Stimulated activated CD8-positive, alpha-beta memory T cell treated with anti-CD3 and anti-CD28 coated beads, Interleukin-15, amount 100 ng/mL, for 24 hours (primary cell): ENCODE measurements around the gene PFDN2.
"Not testable (repeated sequence)": the region's sequence is repeated elsewhere in the genome, so short reads cannot be mapped to it uniquely, and the experiment has no call there.

Source experiments
- DNase-seq: peaks from one replicate; pipeline ENCODE4 v3.0.0-alpha.2; 2020; ENCODE audit warnings: low read depth

PFDN2 gene

GRCh38 chr1:161138431-161138830 lies 20.6 kb upstream of the PFDN2 start:
- DNase-seq = no peak

GRCh38 chr1:161137881-161138280 lies 20.0 kb upstream of the PFDN2 start:
- DNase-seq = no peak

DNA sequence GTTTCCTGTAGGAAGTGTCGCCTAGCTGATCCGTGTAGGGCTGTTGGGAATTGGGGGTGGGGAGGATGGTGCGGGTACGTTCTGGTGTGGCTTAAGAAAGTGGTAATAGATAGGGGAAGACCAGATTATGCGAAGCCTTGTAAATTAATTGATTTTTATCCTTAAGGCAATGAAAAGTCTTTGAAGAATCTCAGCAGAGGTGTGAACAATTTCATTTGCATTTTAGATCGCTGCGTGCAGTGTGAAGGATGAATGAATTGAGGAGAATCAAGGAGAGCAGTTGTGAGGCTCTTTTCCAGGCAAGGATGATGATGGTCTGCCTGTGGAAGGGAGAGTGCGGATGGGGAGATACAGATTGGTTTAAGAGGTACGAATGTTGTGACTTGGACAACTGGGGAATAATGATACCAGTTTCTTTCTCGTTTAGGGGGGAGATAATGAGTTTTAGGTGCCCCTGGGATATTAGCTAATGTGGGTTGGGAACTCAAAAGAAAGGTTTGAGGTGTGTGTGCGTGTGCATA lies 15.4 kb upstream of the PFDN2 start:
- DNase-seq = no peak

DNA sequence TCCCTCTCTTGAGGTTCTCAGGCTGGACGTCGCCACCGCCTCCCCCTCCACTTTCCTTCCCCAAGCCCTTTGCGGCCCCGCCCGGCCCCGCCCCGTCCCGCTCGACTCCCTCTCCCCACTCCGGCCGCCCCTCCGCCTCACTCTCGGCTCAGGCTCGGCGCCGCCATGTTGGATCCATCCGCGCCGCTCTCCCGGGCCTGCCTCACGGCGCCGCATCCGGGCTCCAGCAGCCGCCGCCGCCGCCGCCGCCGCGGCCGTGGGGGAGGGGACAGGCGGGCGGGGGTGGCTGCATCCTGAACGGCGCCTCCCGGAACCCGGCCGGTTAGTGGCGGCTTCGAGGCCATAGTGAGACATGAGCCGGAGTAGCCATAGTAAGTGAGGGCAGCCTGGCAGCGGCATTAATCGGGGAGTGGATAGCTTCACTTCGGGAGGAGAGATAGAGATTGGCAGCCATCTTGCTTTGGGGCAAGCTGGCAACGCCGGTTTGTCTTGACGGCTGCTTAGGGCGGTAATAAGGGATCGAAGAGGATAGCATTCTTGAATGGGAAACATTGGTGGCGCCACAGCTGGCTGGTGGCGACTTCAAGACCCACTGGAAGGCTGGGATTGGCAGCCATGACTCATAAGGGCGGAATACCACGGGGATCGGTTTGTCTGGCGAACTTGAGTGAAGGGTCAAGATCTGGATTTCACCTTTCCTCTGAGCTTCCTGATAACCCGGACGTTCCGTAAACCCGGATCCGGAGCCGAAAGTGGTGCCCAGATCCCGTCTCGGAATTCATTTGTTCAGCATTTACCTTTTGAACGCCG lies 14.8 kb upstream of the PFDN2 start, which contains the start of gene DEDD:
Gene DEDD (minus strand): TSS at position 258 of the 810 bp plus-strand sequence. CDS start 8,205 bp downstream, outside the sequence.
- DNase-seq = peak; percentile 70

DNA sequence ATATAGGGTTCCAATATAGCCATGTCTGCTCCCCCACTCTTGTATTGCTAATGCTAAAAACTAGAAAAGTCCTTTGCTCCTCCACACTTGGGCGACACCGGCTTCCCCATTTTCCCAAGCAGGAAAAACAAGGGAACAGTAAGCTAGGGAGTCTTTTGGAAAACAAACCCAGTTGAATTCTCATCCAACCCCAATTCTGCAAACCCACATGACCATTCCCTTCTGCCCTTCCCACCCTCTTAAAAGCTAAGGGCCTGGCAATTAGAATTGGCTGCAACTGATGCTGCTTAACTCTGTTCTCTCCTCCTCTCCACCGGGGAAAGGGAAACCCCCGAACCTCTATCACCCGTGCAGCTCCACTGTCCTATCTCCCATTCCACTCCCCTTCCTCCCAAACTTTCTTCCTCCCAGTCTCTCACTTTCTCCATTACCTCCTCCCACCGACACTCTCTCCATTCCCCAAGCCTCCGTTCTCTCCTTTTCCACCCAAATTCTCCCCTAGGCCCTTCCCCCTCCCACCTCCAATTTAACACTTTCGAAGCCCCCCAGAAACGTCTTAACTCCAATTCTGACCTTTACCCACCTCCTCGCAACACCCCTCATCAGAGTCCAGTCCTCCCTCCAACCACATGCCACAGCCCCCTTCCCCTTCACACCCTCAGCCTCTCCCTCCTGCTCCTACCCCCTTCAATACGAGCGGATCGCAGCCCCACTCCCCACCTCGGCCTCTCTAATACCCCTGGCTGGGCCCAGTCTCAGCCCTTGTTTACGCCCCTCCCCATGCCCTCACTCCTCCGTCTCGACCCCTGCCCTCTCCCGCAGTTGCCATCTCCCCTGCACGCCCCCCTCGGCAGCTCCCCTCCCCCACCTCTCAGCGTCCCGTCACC lies 13.9 kb upstream of the PFDN2 start:
- DNase-seq = no peak

DNA sequence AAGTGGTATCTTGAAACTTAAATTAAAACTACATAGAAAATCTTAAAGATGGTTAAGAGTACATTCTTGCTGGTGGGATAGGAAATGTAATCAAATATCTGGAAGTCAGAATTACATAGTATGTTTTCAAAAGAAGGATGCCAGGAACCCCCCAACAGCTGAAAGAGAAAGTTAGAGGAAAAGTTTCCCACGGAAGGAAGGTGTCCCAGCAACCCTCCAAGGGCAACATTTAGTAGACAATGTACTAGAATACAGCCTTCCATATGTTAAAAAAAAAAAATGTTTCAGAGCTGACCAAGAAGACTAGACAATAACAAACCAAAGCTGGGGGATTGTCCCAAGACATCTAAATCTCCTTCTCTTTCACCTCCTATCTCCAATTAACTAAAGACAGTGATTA lies 12.4 kb upstream of the PFDN2 start:
- DNase-seq = no peak

DNA sequence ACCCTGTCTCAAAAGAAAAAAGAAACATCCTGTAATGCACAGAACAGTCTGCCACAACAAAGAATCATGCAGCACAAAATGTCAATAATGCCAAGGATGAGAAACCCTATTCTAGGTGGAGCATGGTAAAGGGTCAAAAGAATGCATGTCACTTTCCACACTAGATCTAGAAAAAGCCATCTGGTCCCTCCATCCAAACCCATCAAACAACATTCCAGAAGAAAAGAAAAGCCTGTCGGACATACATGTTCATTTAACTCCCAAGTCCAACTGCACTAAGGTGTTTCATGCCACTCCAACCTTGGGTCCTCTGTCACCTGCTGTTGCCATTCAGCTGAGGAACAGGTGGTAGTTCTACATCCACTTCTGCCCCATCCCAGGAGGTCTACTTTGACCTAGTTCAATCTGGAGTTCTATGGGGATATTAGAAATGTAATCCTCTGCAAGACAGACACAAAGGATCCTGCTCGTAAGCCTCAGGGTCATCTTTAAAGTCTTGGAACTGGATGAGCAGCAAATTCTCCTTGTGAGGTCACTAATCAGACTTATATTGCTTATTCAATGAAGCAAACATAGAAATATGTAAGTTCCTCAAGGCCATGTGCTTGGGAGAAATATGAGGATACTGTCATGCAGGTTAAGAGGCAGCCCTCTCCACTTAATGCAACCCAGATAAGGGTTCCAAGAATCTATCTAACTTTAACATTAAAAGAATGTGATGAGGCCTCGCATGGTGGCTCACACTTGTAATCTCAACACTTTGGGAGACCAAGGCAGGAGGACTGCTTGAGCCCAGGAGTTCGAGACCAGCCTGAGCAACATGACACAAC lies 11.0 kb upstream of the PFDN2 start:
- no peak for DNase-seq

DNA sequence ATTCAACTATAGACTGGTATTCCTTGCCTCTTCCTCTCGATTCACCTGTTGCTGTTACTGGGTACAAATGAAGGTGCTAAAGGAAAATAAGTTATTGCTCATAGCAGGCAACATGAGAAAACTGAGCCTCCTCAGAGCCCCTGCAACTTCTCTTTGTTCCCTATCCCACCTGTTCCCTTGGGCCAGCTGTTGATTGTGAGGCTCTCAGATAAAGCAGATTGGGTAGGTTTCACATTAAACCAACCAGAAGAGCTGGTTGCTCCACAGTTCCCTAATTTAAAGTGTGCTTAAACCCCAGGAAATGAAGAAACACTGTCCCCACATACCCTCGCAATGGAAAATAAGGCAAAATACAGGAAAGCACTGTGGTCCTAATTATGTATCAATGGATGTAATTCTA lies 9.8 kb upstream of the PFDN2 start:
- no peak for DNase-seq

GRCh38 chr1:161122967-161123366 lies 5.1 kb upstream of the PFDN2 start:
- no peak for DNase-seq

- DNase-seq = no peak
These were observed 4.0 kb upstream of the PFDN2 start for GRCh38 chr1:161121834-161122233.

- no peak for DNase-seq
These were observed 3.3 kb upstream of the PFDN2 start for GRCh38 chr1:161121042-161121650.

DNA sequence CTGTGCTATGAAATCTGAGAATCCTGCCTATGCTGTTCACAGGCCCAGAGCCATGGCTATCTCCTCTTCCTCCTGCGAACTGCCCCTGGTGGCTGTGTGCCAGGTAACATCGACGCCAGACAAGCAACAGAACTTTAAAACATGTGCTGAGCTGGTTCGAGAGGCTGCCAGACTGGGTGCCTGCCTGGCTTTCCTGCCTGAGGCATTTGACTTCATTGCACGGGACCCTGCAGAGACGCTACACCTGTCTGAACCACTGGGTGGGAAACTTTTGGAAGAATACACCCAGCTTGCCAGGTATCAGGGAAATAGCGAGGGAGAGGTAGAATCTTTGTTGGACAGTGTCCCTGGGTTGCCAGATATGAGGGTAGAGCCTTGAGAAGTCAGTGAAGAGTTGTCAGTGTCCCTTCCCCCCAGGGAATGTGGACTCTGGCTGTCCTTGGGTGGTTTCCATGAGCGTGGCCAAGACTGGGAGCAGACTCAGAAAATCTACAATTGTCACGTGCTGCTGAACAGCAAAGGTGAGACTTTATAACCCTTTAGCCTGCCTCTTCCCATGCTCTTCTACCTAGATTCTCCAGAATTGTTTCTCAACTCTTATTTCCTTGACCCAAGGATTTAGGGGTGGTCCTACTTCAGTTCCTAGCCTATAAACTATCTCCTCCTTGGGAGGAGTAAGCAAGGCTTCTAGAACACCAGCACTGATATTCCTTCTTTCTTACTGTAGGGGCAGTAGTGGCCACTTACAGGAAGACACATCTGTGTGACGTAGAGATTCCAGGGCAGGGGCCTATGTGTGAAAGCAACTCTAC lies 1.5 kb upstream of the PFDN2 start:
- DNase-seq = no peak

GRCh38 chr1:161115961-161116360 lies 1.9 kb downstream of the PFDN2 start:
- not testable (repeated sequence) for DNase-seq

DNA sequence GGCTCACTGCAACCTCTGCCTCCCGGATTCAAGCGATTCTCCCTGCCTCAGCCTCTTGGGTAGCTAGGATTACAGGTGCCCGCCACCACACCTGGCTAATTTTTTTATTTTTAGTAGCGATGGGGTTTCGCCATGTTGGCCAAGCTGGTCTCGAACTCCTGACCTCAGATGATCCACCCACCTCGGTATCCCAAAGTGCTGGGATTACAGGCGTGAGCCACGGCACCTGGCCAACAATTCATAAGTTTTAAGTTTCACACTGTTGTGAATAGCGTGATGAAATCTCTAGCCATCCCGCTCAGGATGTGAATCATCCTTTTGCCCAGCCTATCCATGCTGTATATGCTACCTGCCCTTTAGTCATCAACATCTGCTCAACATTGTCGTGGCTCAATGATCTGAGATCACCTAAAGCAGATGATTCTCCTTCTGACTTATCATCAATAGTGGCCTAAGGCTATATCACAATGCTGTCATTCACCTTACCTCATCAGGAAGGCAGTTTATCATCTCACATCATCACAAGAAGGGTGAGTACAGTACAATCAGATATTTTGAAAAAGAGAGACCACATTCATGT lies 2.6 kb downstream of the PFDN2 start:
- DNase-seq = no peak

DNA sequence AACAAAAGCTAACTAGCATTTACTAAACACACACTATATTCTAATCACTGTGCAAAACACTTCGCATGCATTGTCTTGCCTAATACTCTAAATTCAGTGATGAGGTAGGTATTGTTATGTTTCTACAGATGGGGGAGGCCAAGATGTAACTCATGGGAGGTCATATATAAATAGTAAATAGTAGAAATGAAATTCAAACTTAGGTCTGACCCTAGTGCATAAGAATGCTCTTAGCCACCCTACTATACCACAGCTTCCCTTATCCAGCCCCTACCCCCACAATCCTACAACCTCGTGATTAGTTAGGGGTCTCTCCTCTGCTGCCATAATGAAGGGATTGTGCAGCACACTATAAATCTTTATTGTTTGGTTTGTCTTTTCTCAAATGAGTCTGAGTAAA lies 3.3 kb downstream of the PFDN2 start:
- no peak for DNase-seq

- DNase-seq = no peak
These were observed 3.9 kb downstream of the PFDN2 start for GRCh38 chr1:161113915-161114314.

DNA sequence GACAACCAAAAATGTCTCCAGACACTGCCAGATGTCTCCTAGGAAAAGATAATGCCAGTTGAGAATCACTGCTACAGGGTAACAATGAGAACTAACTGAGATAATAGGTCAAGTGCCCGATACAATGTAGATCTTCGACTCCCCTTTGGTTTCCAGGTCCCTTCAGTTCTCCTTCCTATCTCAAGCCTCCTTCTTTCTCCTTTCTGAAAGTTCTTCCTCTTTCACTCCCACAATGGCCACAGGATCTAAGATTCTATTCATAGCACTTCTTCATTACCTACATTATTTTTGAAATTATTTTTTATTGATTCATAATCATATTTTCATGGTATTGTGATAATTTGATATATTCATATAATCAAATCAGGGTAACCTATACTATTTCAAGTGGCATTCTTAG lies 6.3 kb downstream of the PFDN2 start:
- DNase-seq = no peak

DNA sequence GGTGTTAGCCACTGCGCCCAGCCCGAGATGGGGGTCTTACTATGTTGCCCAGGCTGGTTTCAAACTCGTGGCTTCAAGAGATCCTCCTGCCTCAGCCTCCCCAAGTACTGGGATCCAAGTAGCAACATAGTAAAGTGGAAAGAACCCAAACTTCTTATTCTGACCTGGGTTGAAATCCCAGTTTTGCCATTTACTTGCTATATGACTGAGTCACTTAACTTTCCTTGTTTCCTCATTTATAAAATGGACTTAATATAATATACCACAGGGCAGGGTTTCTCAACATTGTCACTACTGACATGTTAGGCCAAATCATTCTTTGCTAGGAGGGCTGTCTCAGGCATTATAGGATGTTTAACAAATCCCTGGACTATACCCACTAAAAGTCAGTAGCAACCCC lies 6.7 kb downstream of the PFDN2 start:
- no peak for DNase-seq

DNA sequence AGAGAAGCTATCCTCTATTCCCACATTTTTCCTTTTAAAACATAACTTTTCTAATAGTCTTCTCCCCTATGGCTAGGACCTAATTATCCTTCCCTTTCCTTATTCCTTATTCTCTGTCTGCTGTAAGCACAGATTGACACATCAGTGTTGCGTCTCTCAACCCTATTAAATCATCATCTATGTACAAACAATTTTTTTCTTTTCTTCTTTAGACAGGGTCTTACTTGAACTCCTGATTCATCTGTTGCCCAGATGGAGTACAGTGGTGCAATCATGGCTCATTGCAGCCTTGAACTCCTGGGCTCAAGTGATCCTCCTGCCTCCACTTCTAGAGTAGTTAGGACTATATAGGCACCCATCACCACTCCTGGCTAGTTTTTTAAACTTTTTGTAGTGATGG lies 11.4 kb downstream of the PFDN2 start:
- no peak for DNase-seq

- DNase-seq = no peak
These were observed 17.3 kb downstream of the PFDN2 start for GRCh38 chr1:161100556-161100955.
